Hypothalamus (tissue), 51 donors: ENCODE data around the gene GAREM2.

Experiments used
- DNase-seq, 51 donors: peaks; one replicate each; lab custom pipeline; 2025; lab: John Stamatoyannopoulos, UW

The GAREM2 gene

DNA sequence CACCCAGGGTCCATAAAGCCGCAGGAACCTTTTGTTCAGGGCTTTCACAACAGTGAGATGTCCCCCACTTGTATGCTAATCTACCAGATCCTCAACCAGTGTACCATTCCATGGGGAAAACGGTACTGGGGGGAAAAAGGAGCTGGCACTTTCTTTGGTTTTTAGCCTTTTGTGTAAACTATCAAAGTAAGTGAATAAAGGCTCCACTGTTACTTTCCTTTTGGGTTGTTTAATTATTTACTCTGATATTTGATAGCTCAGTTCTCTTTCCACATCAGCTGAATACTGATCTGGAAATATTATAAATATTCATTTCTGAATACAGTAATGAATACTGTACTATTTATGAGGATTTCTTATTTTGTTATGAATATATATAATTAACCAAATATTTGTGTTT is 51.2 kb downstream of the GAREM2 start:
- DNase-seq, result no peak

DNA sequence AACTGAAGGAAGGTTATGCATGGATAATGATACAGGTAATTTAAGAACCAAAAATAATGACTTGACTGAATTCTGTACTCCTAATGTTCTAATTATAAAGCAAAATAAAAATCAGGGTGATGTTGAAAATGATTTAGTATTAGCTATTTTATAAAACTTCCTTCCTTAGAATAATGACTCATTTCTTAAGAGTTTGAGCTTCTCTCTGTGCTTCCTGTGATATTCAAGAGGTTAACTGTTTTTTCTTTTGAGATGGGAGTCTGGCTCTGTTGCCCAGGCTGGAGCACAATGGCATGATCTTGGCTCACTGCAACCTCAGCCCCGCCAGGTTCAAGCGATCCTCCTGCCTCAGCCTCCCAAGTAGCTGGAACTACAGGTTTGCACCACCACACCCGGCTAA is 56.7 kb downstream of the GAREM2 start:
- no peak for DNase-seq

DNA sequence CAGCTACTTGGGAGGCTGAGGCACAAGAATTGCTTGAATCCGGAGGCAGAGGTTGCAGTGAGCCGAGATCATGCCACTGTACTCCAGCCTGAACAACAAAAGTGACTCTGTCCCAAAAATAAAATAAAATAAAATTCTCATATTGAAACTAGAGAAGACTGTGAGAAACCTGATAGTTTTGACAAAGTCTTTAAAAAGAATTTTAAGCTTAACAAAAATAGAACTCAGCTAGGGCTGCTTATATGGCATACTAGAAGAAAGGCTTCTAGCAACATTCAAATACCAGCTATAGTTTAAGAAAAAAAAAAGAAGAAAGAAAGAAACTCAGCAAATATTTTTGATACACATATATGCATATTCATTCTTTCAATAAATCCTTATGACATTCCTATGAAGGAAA is 57.9 kb downstream of the GAREM2 start:
- DNase-seq, result no peak

- DNase-seq, result no peak
Observed at GRCh38 chr2:26235089-26235488, 62.2 kb downstream of the GAREM2 start.

DNA sequence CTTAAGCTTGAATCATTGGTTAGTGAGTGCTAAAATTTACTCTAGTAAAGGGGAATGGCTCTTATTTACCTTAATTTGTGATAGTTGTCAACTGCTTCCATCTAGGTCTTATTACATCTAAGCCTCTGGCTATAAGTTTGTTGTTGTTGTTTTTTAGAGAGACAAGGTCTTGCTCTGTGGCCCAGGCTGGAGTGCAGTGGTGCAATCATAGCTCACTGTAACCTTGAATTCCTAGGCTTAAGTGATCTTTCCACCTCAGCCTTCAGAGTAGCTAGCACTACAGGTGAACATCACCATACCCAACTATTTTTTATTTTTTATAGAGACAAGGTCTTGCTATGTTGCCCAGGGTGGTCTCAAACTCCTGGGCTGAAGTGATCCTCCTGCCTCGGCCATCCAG is 65.0 kb downstream of the GAREM2 start:
- DNase-seq, result no peak

DNA sequence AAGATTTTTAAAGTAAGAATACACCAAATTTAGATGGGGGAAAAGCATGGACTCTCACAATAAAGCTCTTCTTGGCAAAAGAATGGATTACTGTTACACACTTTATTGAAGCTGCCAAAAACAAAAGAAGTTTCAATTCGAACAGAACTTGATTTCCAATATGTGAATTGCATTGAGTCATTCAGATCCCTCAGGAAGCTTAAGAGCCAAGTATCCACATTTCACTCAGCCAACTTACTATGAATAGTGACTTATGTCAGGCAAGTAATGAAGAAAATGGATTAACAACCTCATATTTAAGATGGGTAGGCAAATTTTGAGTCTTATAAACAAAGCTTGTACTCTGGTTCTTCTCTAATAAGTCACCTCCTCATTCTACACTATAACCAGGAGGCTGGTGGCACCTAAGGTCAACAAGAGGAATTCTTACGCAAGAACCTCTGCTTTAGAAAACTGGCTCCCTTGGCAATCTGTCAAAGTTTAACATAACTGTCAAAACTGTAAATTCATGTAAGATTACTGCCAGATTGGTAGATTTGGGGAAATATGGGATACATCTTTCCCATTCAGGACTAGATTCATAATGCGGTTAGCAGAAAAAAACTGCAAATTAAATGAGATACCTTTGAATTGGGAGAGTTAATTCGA is 65.5 kb downstream of the GAREM2 start:
- no peak for DNase-seq
